Astrocyte (in vitro differentiated cells and primary cell): ENCODE measurements around the gene WDR47. TPM values are rescaled to one million over a fixed set of nuclear protein-coding genes. Genes with fewer than 3 reads are reported as not detected.

Experiments used
- DNase-seq: peaks from one replicate; pipeline ENCODE4 v3.0.0-alpha.2; 2010; ENCODE audit warnings: low read depth
- FAIRE-seq: peaks from 2 replicates; lab custom pipeline; 2011; peaks lifted over from hg19 to GRCh38; lab: Jason Lieb, UNC
- H2AFZ ChIP-seq: 2 replicates; pipeline ENCODE4 v1.6.0; 2012; ENCODE audit warnings: low read depth, low read length, inconsistent platforms
- H3K27ac ChIP-seq: 2 replicates; pipeline ENCODE4 v1.5.1; 2011; ENCODE audit warnings: low read depth, low read length, inconsistent platforms
- H3K27me3 ChIP-seq: 2 replicates; pipeline ENCODE4 v1.6.0; 2011; ENCODE audit warnings: low read length, inconsistent platforms; ENCODE audit not compliant: insufficient read depth
- H3K36me3 ChIP-seq: 2 replicates; pipeline ENCODE4 v1.5.1; 2011; ENCODE audit warnings: low read length, inconsistent platforms; ENCODE audit not compliant: insufficient read depth
- H3K4me1 ChIP-seq: 2 replicates; pipeline ENCODE4 v1.5.1; 2011; ENCODE audit warnings: low read length, inconsistent platforms; ENCODE audit not compliant: insufficient read depth
- H3K4me2 ChIP-seq: 2 replicates; pipeline ENCODE4 v1.6.0; 2012; ENCODE audit warnings: low read length, inconsistent platforms
- H3K4me3 ChIP-seq: 2 replicates; pipeline ENCODE4 v1.5.1; 2011; ENCODE audit warnings: low read depth, mild to moderate bottlenecking, low read length, inconsistent platforms; ENCODE audit not compliant: insufficient read depth
- H3K79me2 ChIP-seq: 2 replicates; pipeline ENCODE4 v1.6.0; 2012; ENCODE audit warnings: mild to moderate bottlenecking, low read length, inconsistent platforms; ENCODE audit not compliant: insufficient read depth
- H3K9ac ChIP-seq: 2 replicates; pipeline ENCODE4 v1.6.0; 2012; ENCODE audit warnings: mild to moderate bottlenecking, low read length, inconsistent platforms
- H3K9me3 ChIP-seq: 2 replicates; pipeline ENCODE4 v1.5.1; 2012; ENCODE audit warnings: low read depth, mild to moderate bottlenecking, low read length, inconsistent platforms; ENCODE audit not compliant: insufficient read depth
- H4K20me1 ChIP-seq: 2 replicates; pipeline ENCODE4 v1.6.0; 2012; ENCODE audit warnings: low read length, inconsistent platforms; ENCODE audit not compliant: insufficient read depth
- H3K27ac Mint-ChIP-seq: one replicate; pipeline ENCODE4 v1.8.0; 2021; ENCODE audit warnings: mild to moderate bottlenecking, mixed read lengths; ENCODE audit not compliant: unreplicated experiment
- H3K27me3 Mint-ChIP-seq: one replicate; pipeline ENCODE4 v1.8.0; 2021; ENCODE audit warnings: low read depth, mixed read lengths; ENCODE audit not compliant: unreplicated experiment
- H3K36me3 Mint-ChIP-seq: one replicate; pipeline ENCODE4 v1.8.0; 2021; ENCODE audit warnings: low read depth, mixed read lengths; ENCODE audit not compliant: unreplicated experiment
- H3K4me1 Mint-ChIP-seq: one replicate; pipeline ENCODE4 v1.8.0; 2021; ENCODE audit warnings: low read depth, mixed read lengths; ENCODE audit not compliant: unreplicated experiment
- H3K4me3 Mint-ChIP-seq: one replicate; pipeline ENCODE4 v1.8.0; 2021; ENCODE audit warnings: mild to moderate bottlenecking, moderate library complexity, mixed read lengths; ENCODE audit not compliant: unreplicated experiment
- H3K9me3 Mint-ChIP-seq: one replicate; pipeline ENCODE4 v1.8.0; 2021; ENCODE audit warnings: mild to moderate bottlenecking, mixed read lengths; ENCODE audit not compliant: unreplicated experiment
- CTCF ChIP-seq: IDR thresholded peaks from 2 replicates; pipeline ENCODE4 v1.5.1; 2011; ENCODE audit warnings: low read depth, mild to moderate bottlenecking, inconsistent platforms, low read length, moderate library complexity; ENCODE audit not compliant: insufficient read depth
- EZH2 ChIP-seq: IDR thresholded peaks from 2 replicates; pipeline ENCODE4 v1.6.1; 2012; ENCODE audit warnings: mild to moderate bottlenecking, low read length, inconsistent platforms; ENCODE audit not compliant: insufficient read depth
- total RNA-seq: library from RNA; stranded (reverse); gene quantifications from 2 replicates; pipeline ENCODE4 v1.2.1, GENCODE V29; 2021

Gene WDR47
- total RNA-seq, 1 donor from 2014 or later, result 34.2 TPM

DNA sequence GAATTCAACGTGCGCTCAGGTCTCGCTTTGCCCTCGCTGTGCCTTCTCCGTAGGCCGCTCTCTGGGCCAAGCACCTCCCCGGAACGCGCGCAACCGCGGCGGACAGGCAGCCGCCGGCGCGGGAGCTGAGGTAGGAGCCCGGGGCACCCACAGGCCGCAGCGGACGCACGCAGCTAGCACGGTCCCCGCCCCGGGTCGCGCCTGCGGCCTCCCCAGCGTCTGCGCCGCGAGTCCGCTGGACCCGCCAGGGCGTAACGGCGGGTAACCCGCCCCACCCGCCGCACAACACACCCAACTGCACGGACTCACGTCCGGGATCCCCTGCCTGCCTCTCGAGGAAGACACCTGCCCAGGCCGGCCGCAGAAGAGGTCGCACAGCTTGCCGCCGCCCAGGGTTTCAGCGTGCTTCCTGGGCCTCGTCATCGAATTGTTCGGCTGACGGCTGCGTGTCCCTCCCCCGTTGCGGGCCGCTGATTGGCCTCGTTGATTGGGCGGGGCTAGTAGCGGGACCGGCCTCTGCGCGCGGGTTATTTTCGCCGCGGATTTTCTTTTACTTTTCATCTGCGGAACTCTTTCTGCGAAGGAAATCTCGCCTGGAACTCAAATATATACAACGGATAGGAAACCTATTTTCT, 78.7 kb downstream of the WDR47 start, which contains the start of gene CLCC1:
Gene CLCC1, minus strand, starts transcription at position 433 of the 635 bp plus-strand sequence. CDS start 13,047 bp downstream, outside the sequence.
- peaks cover 36% of the 10 kb centered on the region for H3K79me2 ChIP-seq
- no peaks in the 10 kb centered on the region for H3K9me3 Mint-ChIP-seq
- H3K36me3 ChIP-seq, result no peaks in the 10 kb centered on the region
- H3K27me3 ChIP-seq, result no peaks in the 10 kb centered on the region
- peak within 1 kb of the TSS; percentile 86 for H3K4me3 Mint-ChIP-seq
- H3K4me2 ChIP-seq, result peak within 1 kb of the TSS; percentile 92
- H3K4me1 ChIP-seq, result peaks cover 8% of the 10 kb centered on the region
- H3K27me3 Mint-ChIP-seq, result no peaks in the 10 kb centered on the region
- H3K4me1 Mint-ChIP-seq, result peaks cover 3% of the 10 kb centered on the region
- H4K20me1 ChIP-seq, result peaks cover 11% of the 10 kb centered on the region
- H2AFZ ChIP-seq, result peak within 1 kb of the TSS; percentile 84
- H3K4me3 ChIP-seq, result peak within 1 kb of the TSS; percentile 85
- H3K9me3 ChIP-seq, result no peaks in the 10 kb centered on the region
- peaks cover 2% of the 10 kb centered on the region for H3K36me3 Mint-ChIP-seq
- peak within 1 kb of the TSS; percentile 85 for H3K27ac Mint-ChIP-seq
- H3K9ac ChIP-seq, result peak within 1 kb of the TSS; percentile 92
- FAIRE-seq (no peak), DNase-seq (peak; percentile 88)
- peak within 1 kb of the TSS; percentile 87 for H3K27ac ChIP-seq
- TF ChIP-seq EZH2, result no peak
- no peak for TF ChIP-seq CTCF

- no peaks in the 10 kb centered on the region for H3K36me3 ChIP-seq
- no peaks in the 10 kb centered on the region for H3K9me3 ChIP-seq
- peak overlapping the region; percentile 85 for H3K4me3 ChIP-seq
- no peaks in the 10 kb centered on the region for H3K9me3 Mint-ChIP-seq
- peaks cover 2% of the 10 kb centered on the region for H3K36me3 Mint-ChIP-seq
- H3K9ac ChIP-seq, result peak overlapping the region; percentile 92
- peak overlapping the region; percentile 86 for H3K4me3 Mint-ChIP-seq
- peak overlapping the region; percentile 87 for H3K27ac ChIP-seq
- FAIRE-seq (no peak), DNase-seq (no peak)
- H3K4me1 ChIP-seq, result peaks cover 8% of the 10 kb centered on the region
- no peaks in the 10 kb centered on the region for H3K27me3 ChIP-seq
- peaks cover 15% of the 10 kb centered on the region for H4K20me1 ChIP-seq
- peaks cover 4% of the 10 kb centered on the region for H3K4me1 Mint-ChIP-seq
- H3K79me2 ChIP-seq, result peaks cover 36% of the 10 kb centered on the region
- peak overlapping the region; percentile 84 for H2AFZ ChIP-seq
- peak overlapping the region; percentile 78 for H3K27ac Mint-ChIP-seq
- TF ChIP-seq EZH2, result no peak
- TF ChIP-seq CTCF, result no peak
- no peaks in the 10 kb centered on the region for H3K27me3 Mint-ChIP-seq
- peak overlapping the region; percentile 92 for H3K4me2 ChIP-seq
Measured at GRCh38 chr1:108962681-108963051, 79.2 kb downstream of the WDR47 start.
